GM18517 (cell line): ENCODE measurements around the gene PANX2.
"Not testable (repeated sequence)": the region's sequence is repeated elsewhere in the genome, so short reads cannot be mapped to it uniquely, and the experiment has no call there.

Experiments
- ATAC-seq: cut with Tn5 transposase; IDR thresholded peaks from one replicate; pipeline ENCODE4 v1.9.1; 2021; ENCODE audit warnings: mild to moderate bottlenecking, moderate library complexity; ENCODE audit not compliant: unreplicated experiment

Gene PANX2

GRCh38 chr22:50170453-50171318 is at the start of gene PANX2:
TSS of gene PANX2 (plus strand) at chr22:50170731. CDS start at chr22:50170731, 0 bp downstream.
- ATAC-seq = no peak

- ATAC-seq = no peak
Observed at GRCh38 chr22:50121202-50121740, 49.3 kb upstream of the PANX2 start.

- no peak for ATAC-seq
Observed at GRCh38 chr22:50123119-50123518, 47.4 kb upstream of the PANX2 start.

GRCh38 chr22:50125029-50125428 is 45.5 kb upstream of the PANX2 start:
- no peak for ATAC-seq

GRCh38 chr22:50129121-50129736 is 41.3 kb upstream of the PANX2 start:
- no peak for ATAC-seq

- no peak for ATAC-seq
Observed at GRCh38 chr22:50131894-50132293, 38.6 kb upstream of the PANX2 start.

GRCh38 chr22:50134481-50134880 is 36.0 kb upstream of the PANX2 start:
- no peak for ATAC-seq

- no peak for ATAC-seq
Observed at GRCh38 chr22:50136581-50137015, 33.9 kb upstream of the PANX2 start.

GRCh38 chr22:50137277-50137676 is 33.3 kb upstream of the PANX2 start:
- ATAC-seq = not testable (repeated sequence)

- no peak for ATAC-seq
Observed at GRCh38 chr22:50138041-50138440, 32.5 kb upstream of the PANX2 start.

GRCh38 chr22:50138988-50139387 is 31.5 kb upstream of the PANX2 start:
- ATAC-seq = no peak

- no peak for ATAC-seq
Observed at GRCh38 chr22:50139843-50140415, 30.6 kb upstream of the PANX2 start.

GRCh38 chr22:50140615-50141014 is 29.9 kb upstream of the PANX2 start:
- ATAC-seq = no peak

- ATAC-seq = no peak
Observed at GRCh38 chr22:50141462-50141861, 29.1 kb upstream of the PANX2 start.

GRCh38 chr22:50141891-50142363 is 28.6 kb upstream of the PANX2 start:
- no peak for ATAC-seq

GRCh38 chr22:50143096-50143495 is 27.4 kb upstream of the PANX2 start:
- ATAC-seq = no peak

GRCh38 chr22:50144005-50144614 is 26.4 kb upstream of the PANX2 start:
- no peak for ATAC-seq

- no peak for ATAC-seq
Observed at GRCh38 chr22:50145721-50146438, 24.7 kb upstream of the PANX2 start.

- ATAC-seq = no peak
Observed at GRCh38 chr22:50146439-50147238, 23.9 kb upstream of the PANX2 start.
